Suprapubic skin (tissue), 4 donors: ENCODE results near the gene DDOST. TPM values are rescaled to one million over a fixed set of nuclear protein-coding genes. Genes with fewer than 3 reads are reported as not detected.

Experiments
- DNase-seq, 2 donors: peaks; one replicate each; pipeline ENCODE4 v3.0.0-alpha.2; 2019; ENCODE audit warnings: low spot score in 2 of 2
- H3K27ac ChIP-seq: fragments of 200-600 bp; sonication (generic); one replicate; pipeline ENCODE4 v1.5.1; 2019
- H3K27me3 ChIP-seq: fragments of 200-600 bp; sonication (generic); one replicate; pipeline ENCODE4 v1.5.1; 2019
- H3K36me3 ChIP-seq: fragments of 200-600 bp; sonication (generic); one replicate; pipeline ENCODE4 v1.5.1; 2019
- H3K4me1 ChIP-seq: fragments of 200-600 bp; sonication (generic); one replicate; pipeline ENCODE4 v1.5.1; 2019
- H3K4me3 ChIP-seq: fragments of 200-600 bp; sonication (generic); one replicate; pipeline ENCODE4 v1.5.1; 2019; ENCODE audit warnings: mild to moderate bottlenecking
- H3K9me3 ChIP-seq: fragments of 200-600 bp; sonication (generic); one replicate; pipeline ENCODE4 v1.5.1; 2019
- EP300 ChIP-seq: sonication (generic); formaldehyde crosslinking; IDR thresholded peaks from one replicate; pipeline ENCODE4 v1.6.1; 2017; ENCODE audit warnings: antibody characterized with exemption
- POLR2A ChIP-seq, 2 donors: fragments of 450-650 bp; IDR thresholded peaks; one replicate each; pipeline ENCODE4 v1.6.1; 2017; ENCODE audit warnings: antibody characterized with exemption in 2 of 2, mild to moderate bottlenecking in 2 of 2, moderate library complexity in 2 of 2
- POLR2AphosphoS5 ChIP-seq, 3 donors: sonication (generic); formaldehyde crosslinking; IDR thresholded peaks; one replicate each; pipeline ENCODE4 v1.6.1; 2017; ENCODE audit warnings: antibody characterized with exemption in 3 of 3
- WGBS: methylation state at CpG from one replicate; pipeline ENCODE4 v1.1.5; 2018; 5-methylcytosine and 5-hydroxymethylcytosine counted together
- total RNA-seq, 4 donors: library from RNA; depleted of rRNA; stranded (reverse); fragments of >200 nt; gene quantifications; one replicate each; pipeline ENCODE4 v1.1.0, GENCODE V29; 2016
- TF ChIP-seq, protein P1 (sequence below), 2 donors: fragments of 200-600 bp in 1 of 2; fragments of 450-650 bp in 1 of 2; sonication (generic) in 1 of 2; IDR thresholded peaks; one replicate each; pipeline ENCODE4 v1.5.1; 2016 to 2019; ENCODE audit warnings: antibody characterized with exemption in 2 of 2, mild to moderate bottlenecking in 1 of 2, moderate library complexity in 1 of 2

DDOST gene
- total RNA-seq, 4 donors from 2014 or later: 75.9 to 143 (median 125) TPM

GRCh38 chr1:20626098-20626427 is 35.1 kb downstream of the DDOST start:
- H3K36me3 ChIP-seq: no peaks in the 10 kb centered on the region
- H3K4me3 ChIP-seq: no peak overlapping the region
- no peak for DNase-seq
- TF ChIP-seq POLR2AphosphoS5 (IDR thresholded peaks at IDR 0.05) (no peak), POLR2A (IDR thresholded peaks at IDR 0.05) (no peak)
- TF ChIP-seq, protein P1, sequence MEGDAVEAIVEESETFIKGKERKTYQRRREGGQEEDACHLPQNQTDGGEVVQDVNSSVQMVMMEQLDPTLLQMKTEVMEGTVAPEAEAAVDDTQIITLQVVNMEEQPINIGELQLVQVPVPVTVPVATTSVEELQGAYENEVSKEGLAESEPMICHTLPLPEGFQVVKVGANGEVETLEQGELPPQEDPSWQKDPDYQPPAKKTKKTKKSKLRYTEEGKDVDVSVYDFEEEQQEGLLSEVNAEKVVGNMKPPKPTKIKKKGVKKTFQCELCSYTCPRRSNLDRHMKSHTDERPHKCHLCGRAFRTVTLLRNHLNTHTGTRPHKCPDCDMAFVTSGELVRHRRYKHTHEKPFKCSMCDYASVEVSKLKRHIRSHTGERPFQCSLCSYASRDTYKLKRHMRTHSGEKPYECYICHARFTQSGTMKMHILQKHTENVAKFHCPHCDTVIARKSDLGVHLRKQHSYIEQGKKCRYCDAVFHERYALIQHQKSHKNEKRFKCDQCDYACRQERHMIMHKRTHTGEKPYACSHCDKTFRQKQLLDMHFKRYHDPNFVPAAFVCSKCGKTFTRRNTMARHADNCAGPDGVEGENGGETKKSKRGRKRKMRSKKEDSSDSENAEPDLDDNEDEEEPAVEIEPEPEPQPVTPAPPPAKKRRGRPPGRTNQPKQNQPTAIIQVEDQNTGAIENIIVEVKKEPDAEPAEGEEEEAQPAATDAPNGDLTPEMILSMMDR (IDR thresholded peaks at IDR 0.05): no peak
- H3K27me3 ChIP-seq: no peaks in the 10 kb centered on the region
- H3K27ac ChIP-seq: no peak overlapping the region
- WGBS: 80% methylated on average over 1 of the region's 1 CpG
- no peaks in the 10 kb centered on the region for H3K9me3 ChIP-seq
- no peaks in the 10 kb centered on the region for H3K4me1 ChIP-seq

GRCh38 chr1:20625176-20626097 is 35.7 kb downstream of the DDOST start:
- Histone ChIP-seq H3K27me3 (no peaks in the 10 kb centered on the region), H3K9me3 (no peaks in the 10 kb centered on the region), H3K27ac (no peak overlapping the region), H3K4me1 (no peaks in the 10 kb centered on the region), H3K4me3 (no peak overlapping the region), H3K36me3 (no peaks in the 10 kb centered on the region)
- 76% methylated on average over 3 of the region's 3 CpGs for WGBS
- DNase-seq: no peak
- TF ChIP-seq, protein P1 (IDR thresholded peaks at IDR 0.05): no peak
- TF ChIP-seq POLR2A (IDR thresholded peaks at IDR 0.05) (no peak), POLR2AphosphoS5 (IDR thresholded peaks at IDR 0.05) (no peak), EP300 (no peak)

GRCh38 chr1:20624709-20625108 is 36.5 kb downstream of the DDOST start:
- TF ChIP-seq POLR2AphosphoS5 (IDR thresholded peaks at IDR 0.05): no peak
- H3K27me3 ChIP-seq: no peaks in the 10 kb centered on the region
- H3K9me3 ChIP-seq: no peaks in the 10 kb centered on the region
- DNase-seq: no peak
- 84% methylated on average over 1 of the region's 1 CpG for WGBS
- no peaks in the 10 kb centered on the region for H3K36me3 ChIP-seq
- no peak overlapping the region for H3K27ac ChIP-seq
- H3K4me1 ChIP-seq: no peaks in the 10 kb centered on the region
- H3K4me3 ChIP-seq: no peak overlapping the region

- no peak overlapping the region for H3K4me3 ChIP-seq
- no peaks in the 10 kb centered on the region for H3K36me3 ChIP-seq
- H3K27me3 ChIP-seq: no peaks in the 10 kb centered on the region
- H3K4me1 ChIP-seq: peaks cover 4% of the 10 kb centered on the region
- no peak overlapping the region for H3K27ac ChIP-seq
- no peaks in the 10 kb centered on the region for H3K9me3 ChIP-seq
- WGBS: 97% methylated on average over 6 of the region's 6 CpGs
- no peak for TF ChIP-seq POLR2A (IDR thresholded peaks at IDR 0.05)
- TF ChIP-seq, protein P1 (IDR thresholded peaks at IDR 0.05): no peak
- TF ChIP-seq POLR2AphosphoS5 (IDR thresholded peaks at IDR 0.05): no peak
- no peak for TF ChIP-seq EP300
- DNase-seq: no peak
Measured at GRCh38 chr1:20621012-20621411, 40.2 kb downstream of the DDOST start.

DNA sequence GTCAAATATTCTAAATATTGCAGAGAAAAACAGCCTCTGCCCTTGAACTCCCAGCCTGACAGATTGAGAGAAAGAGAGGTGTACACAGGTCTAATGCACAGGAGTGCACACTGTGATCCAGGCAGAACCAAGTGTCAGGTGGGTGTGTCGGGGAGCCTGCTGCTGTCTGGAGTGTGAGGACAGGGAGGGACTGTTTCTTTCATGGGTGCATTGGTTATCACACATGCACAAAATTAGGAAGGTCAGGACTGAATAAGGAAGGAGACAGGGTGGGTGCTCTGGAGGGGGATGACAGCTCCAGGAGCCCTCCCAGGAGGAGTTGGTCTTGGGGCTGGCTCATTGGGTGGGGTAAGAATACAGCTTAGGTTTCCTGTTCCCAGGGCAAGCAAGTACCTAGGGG is 41.2 kb downstream of the DDOST start:
- H3K27ac ChIP-seq: no peak overlapping the region
- H3K27me3 ChIP-seq: no peaks in the 10 kb centered on the region
- H3K4me3 ChIP-seq: no peak overlapping the region
- H3K9me3 ChIP-seq: no peaks in the 10 kb centered on the region
- no peak for DNase-seq
- H3K4me1 ChIP-seq: peaks cover 4% of the 10 kb centered on the region
- no peak for TF ChIP-seq POLR2A (IDR thresholded peaks at IDR 0.05)
- no peak for TF ChIP-seq POLR2AphosphoS5 (IDR thresholded peaks at IDR 0.05)
- TF ChIP-seq EP300: no peak
- TF ChIP-seq, protein P1 (IDR thresholded peaks at IDR 0.05): no peak
- no peaks in the 10 kb centered on the region for H3K36me3 ChIP-seq
- 88% methylated on average over 1 of the region's 1 CpG for WGBS
